ENCODE data around the gene SCUBE2. TPM values are rescaled to one million over a fixed set of nuclear protein-coding genes. Genes with fewer than 3 reads are reported as not detected.

SCUBE2 gene
- total RNA-seq, 2 donors from 2014 or later: 0.66 TPM; not detected in 1

DNA sequence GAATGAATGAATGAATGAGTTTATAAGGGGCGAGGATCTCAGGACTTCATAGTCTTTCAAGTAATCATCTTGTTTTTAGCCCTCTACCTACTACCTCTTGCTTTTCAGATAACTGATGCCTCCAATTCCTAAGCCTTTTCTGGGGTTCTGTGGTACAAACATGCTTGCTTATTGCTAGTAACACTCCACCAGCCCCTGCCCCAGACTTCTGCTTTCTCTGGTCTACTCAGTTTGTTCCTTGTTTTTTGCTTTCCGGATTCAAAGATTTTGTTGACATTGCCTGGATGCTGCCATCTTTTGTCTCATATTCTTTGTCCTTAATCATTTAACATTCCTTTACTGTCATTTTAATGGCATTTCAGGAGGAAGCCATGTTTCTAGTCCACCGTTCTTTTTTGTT lies 118.3 kb downstream of the SCUBE2 start:
- no peak for ATAC-seq (replicated peaks)
- no peaks in the 10 kb centered on the region for H3K36me3 Mint-ChIP-seq (ENCODE audit: low read depth)
- no peak overlapping the region for H3K4me3 Mint-ChIP-seq
- no peak overlapping the region for H3K27ac Mint-ChIP-seq
- H3K4me1 Mint-ChIP-seq: no peaks in the 10 kb centered on the region
- no peaks in the 10 kb centered on the region for H3K27me3 Mint-ChIP-seq
- H3K9me3 Mint-ChIP-seq: no peaks in the 10 kb centered on the region

DNA sequence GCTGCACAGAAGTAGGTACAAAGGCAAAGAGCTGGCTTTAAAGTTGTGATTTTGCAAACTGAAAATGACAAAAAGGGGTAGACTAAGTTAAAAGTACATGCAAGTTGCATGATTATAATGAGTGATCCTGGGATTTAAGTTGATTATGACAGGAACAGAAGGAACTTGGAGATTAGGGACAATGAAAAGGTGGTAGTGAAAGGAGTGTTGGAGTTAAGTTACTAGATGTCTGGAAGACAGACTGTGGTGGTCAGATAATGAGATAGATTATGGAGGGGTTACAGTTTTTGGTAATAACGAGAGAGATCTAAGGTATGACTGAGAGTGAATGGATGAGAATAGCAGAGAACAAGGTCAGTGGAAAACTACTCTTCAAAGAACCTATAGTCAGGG lies 119.5 kb downstream of the SCUBE2 start:
- H3K27me3 Mint-ChIP-seq: no peaks in the 10 kb centered on the region
- H3K9me3 Mint-ChIP-seq: no peaks in the 10 kb centered on the region
- no peak for ATAC-seq (replicated peaks)

DNA sequence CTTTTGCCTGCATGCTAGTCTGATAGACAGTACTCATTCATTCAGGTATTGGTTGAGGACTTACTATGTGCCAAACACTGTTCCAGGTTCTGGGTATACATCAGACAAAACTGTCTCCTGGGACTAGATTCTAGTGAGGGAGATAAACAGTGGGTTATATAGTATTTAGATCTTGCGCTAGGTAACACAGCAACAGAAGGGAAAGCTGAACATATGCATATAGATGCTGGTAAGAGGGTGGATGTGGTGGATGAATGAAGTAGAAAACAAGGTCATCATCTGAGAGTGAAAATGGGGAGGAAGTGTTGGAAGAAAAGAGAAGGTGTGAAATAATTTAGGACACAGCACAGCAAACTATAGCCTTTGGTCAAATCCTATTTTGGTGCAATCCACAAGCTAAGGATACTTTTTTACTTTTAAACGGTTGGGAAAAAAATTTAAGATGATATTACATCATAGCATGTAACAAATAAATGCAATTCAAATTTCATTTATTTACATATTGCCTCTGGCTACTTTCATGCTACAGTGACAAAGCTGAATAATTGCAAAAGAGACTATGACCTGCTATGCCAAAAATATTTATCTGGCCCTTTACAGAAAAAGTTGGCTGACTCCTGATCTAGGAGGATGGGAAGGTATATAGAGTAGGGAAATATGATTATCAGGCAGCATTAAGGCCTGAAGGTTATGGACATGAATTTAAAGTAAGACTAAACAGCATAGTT lies 120.0 kb downstream of the SCUBE2 start:
- no peak overlapping the region for H3K4me3 Mint-ChIP-seq
- no peaks in the 10 kb centered on the region for H3K4me1 Mint-ChIP-seq
- H3K36me3 Mint-ChIP-seq (ENCODE audit: low read depth): no peaks in the 10 kb centered on the region
- no peak overlapping the region for H3K27ac Mint-ChIP-seq
- H3K9me3 Mint-ChIP-seq: no peaks in the 10 kb centered on the region
- no peaks in the 10 kb centered on the region for H3K27me3 Mint-ChIP-seq
- no peak for ATAC-seq (replicated peaks)

More for the DNA sequence above, 119.5 kb downstream of the SCUBE2 start:
- Mint-ChIP-seq H3K36me3 (ENCODE audit: low read depth) (no peaks in the 10 kb centered on the region), H3K4me3 (no peak overlapping the region), H3K27ac (no peak overlapping the region), H3K4me1 (no peaks in the 10 kb centered on the region)

Other genes with a start within 250 kb of the SCUBE2 start
- gene AKIP1, start 180.4 kb downstream of the SCUBE2 start, total RNA-seq: 10 to 100 TPM; 25.6 to 31.9 TPM
- gene C11orf16, start 158.7 kb downstream of the SCUBE2 start, total RNA-seq: not detected
- gene ASCL3, start 148.6 kb downstream of the SCUBE2 start, total RNA-seq: not detected
- gene TMEM9B, start 127.2 kb downstream of the SCUBE2 start, total RNA-seq: 10 to 100 TPM; 15.0 to 24.3 TPM
- 1 to 10 TPM; 2.2 to 2.4 TPM for gene NRIP3, start 87.6 kb downstream of the SCUBE2 start, total RNA-seq
- 10 to 100 TPM; 18.9 to 68.5 TPM for gene DENND5A, start 173.8 kb upstream of the SCUBE2 start, total RNA-seq
- gene TMEM41B, start 223.0 kb upstream of the SCUBE2 start, total RNA-seq: 10 to 100 TPM; 24.2 to 33.5 TPM